ENCODE data around the gene NINJ1. TPM values are rescaled to one million over a fixed set of nuclear protein-coding genes. Genes with fewer than 3 reads are reported as not detected.

NINJ1 gene
- total and polyA plus RNA-seq, 12 donors: 35.5 to 77.1 (median 41.3) TPM

GRCh38 chr9:93077367-93077766, 56.7 kb downstream of the NINJ1 start:
- H3K4me3 ChIP-seq: no peak overlapping the region
- H3K36me3 ChIP-seq: peaks cover 0 to 8% (median 0%) of the 10 kb centered on the region in 9 donors
- DNase-seq: no peak
- H3K9me3 ChIP-seq: no peaks in the 10 kb centered on the region
- WGBS, 2 donors: 95 to 100% methylated on average over 1 of the region's 1 CpG
- no peak overlapping the region for H3K27ac ChIP-seq
- TF ChIP-seq, protein P1, sequence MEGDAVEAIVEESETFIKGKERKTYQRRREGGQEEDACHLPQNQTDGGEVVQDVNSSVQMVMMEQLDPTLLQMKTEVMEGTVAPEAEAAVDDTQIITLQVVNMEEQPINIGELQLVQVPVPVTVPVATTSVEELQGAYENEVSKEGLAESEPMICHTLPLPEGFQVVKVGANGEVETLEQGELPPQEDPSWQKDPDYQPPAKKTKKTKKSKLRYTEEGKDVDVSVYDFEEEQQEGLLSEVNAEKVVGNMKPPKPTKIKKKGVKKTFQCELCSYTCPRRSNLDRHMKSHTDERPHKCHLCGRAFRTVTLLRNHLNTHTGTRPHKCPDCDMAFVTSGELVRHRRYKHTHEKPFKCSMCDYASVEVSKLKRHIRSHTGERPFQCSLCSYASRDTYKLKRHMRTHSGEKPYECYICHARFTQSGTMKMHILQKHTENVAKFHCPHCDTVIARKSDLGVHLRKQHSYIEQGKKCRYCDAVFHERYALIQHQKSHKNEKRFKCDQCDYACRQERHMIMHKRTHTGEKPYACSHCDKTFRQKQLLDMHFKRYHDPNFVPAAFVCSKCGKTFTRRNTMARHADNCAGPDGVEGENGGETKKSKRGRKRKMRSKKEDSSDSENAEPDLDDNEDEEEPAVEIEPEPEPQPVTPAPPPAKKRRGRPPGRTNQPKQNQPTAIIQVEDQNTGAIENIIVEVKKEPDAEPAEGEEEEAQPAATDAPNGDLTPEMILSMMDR (IDR thresholded peaks at IDR 0.05): no peak
- H3K27me3 ChIP-seq: no peaks in the 10 kb centered on the region
- intact Hi-C loops (cut with DNase I): no loop called here
- no peak for ATAC-seq
- peaks cover 0 to 6% (median under 1%) of the 10 kb centered on the region in 9 donors for H3K4me1 ChIP-seq

DNA sequence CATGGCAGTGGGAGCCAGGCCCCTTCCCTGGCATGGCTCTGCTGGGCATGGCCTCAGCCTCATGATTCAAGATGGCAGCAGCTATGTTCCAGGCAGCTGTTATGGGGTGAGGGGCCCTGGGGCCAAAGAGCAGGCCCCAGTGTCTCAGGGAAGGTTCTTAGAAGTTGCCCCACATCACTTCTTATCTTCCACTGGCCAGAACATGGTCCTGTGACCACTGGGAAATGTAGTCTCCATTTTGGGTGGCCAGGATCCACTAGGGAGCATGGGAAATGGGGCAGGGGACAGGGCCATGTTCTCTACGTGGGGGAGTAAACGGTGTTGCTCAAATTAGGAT, 57.3 kb downstream of the NINJ1 start:
- H3K27me3 ChIP-seq: no peaks in the 10 kb centered on the region
- no peak overlapping the region for H3K27ac ChIP-seq
- TF ChIP-seq, protein P1 (IDR thresholded peaks at IDR 0.05): no peak
- DNase-seq (no peak), ATAC-seq (no peak)
- peaks cover 0 to 12% (median 4%) of the 10 kb centered on the region in 9 donors for H3K4me1 ChIP-seq
- intact Hi-C loops (cut with DNase I): no loop called here
- H3K36me3 ChIP-seq: peaks cover 0 to 8% (median 0%) of the 10 kb centered on the region in 9 donors
- WGBS, 2 donors: 96 to 100% methylated on average over 2 of the region's 2 CpGs
- no peak overlapping the region for H3K4me3 ChIP-seq
- no peaks in the 10 kb centered on the region for H3K9me3 ChIP-seq

DNA sequence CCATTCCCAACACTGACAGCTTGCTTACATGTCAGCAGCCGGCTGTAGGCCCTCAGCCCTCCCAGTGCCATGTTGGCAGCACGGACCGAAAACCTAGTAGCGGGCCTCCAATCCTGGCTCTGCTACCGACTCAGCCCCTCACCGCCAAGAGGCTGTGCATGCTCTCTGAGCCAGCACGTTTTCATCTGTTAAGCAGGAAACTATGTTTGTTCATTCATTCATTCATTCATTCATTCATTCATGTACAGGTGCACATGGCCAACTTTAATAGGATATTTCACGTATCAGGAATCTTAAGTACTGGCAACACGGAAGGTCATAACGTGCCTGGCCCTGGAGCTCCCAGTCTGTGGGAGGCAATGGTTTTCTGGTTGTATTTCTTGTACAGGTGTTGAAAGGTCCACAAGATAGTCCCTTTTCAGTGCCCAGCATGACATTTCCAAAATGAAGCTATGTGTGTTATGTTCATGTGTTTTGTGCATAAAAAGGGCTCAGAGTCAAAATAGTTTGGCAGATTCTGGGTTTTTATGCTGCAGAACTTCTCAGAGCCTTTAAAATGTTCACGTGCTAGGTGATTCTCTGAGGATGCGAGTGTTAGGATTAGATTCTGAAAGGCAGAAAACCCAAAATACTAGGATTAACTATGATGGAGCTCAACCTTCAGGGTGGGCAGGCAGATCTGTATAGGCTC, 57.8 kb downstream of the NINJ1 start:
- Histone ChIP-seq H3K4me1 (peaks cover 0 to 12% (median 4%) of the 10 kb centered on the region in 9 donors), H3K9me3 (no peaks in the 10 kb centered on the region), H3K4me3 (no peak overlapping the region), H3K36me3 (peaks cover 0 to 8% (median 0%) of the 10 kb centered on the region in 9 donors), H3K27me3 (no peaks in the 10 kb centered on the region), H3K27ac (no peak overlapping the region)
- DNase-seq (no peak), ATAC-seq (no peak)
- 88 to 94% methylated on average over 12 of the region's 12 CpGs for WGBS, 2 donors
- intact Hi-C loops (cut with DNase I): no loop called here
- TF ChIP-seq, protein P1 (IDR thresholded peaks at IDR 0.05): no peak

- no peak overlapping the region for H3K27ac ChIP-seq
- no peaks in the 10 kb centered on the region for H3K27me3 ChIP-seq
- WGBS, 2 donors: 25 to 35% methylated on average over 5 of the region's 5 CpGs
- peak; percentile 20 to 89 (median 72) for ATAC-seq
- H3K36me3 ChIP-seq: no peaks in the 10 kb centered on the region
- peaks cover 0 to 12% (median 4%) of the 10 kb centered on the region in 9 donors for H3K4me1 ChIP-seq
- H3K4me3 ChIP-seq: no peak overlapping the region
- intact Hi-C loops (cut with DNase I): no loop called here
- TF ChIP-seq, protein P1 (IDR thresholded peaks at IDR 0.05): no peak
- DNase-seq: no peak
- peaks cover 0 to 3% (median 0%) of the 10 kb centered on the region in 11 donors for H3K9me3 ChIP-seq
These were observed 61.7 kb downstream of the NINJ1 start for GRCh38 chr9:93072383-93072795.

Other genes with a start within 250 kb of the NINJ1 start
- gene FGD3, start 186.7 kb downstream of the NINJ1 start, total RNA-seq: 1 to 10 TPM in 9 of 10 donors, under 1 TPM in 1; 0.40 to 8.5 (median 2.2) TPM
- gene FGD3, start 186.7 kb downstream of the NINJ1 start, polyA plus RNA-seq: 1 to 10 TPM; 1.6 to 2.3 TPM
- gene SUSD3, start 75.5 kb downstream of the NINJ1 start, total RNA-seq: 1 to 10 TPM in 3 of 10 donors, under 1 TPM in 6, not detected in 1; 0.40 to 2.1 (median 0.79) TPM
- under 1 TPM; 0.74 to 0.88 TPM for gene SUSD3, start 75.5 kb downstream of the NINJ1 start, polyA plus RNA-seq
- gene CARD19, start 38.0 kb downstream of the NINJ1 start, total RNA-seq: 10 to 100 TPM; 22.3 to 33.7 (median 25.9) TPM
- gene CARD19, start 38.0 kb downstream of the NINJ1 start, polyA plus RNA-seq: 10 to 100 TPM; 41.9 to 47.3 TPM
- 100 to 1,000 TPM; 138 to 236 (median 200) TPM for gene WNK2, start 49.9 kb upstream of the NINJ1 start, total RNA-seq
- gene WNK2, start 49.9 kb upstream of the NINJ1 start, polyA plus RNA-seq: 100 to 1,000 TPM in 1 of 2 donors, 10 to 100 TPM in 1; 16.6 to 115 TPM

Measured in heart right ventricle (tissue), 16 donors.